ENCODE data around the gene PAFAH1B1.

The PAFAH1B1 gene

GRCh38 chr17:2705263-2705662 lies 111.8 kb downstream of the PAFAH1B1 start:
- no peak for DNase-seq

GRCh38 chr17:2705888-2706795 lies 112.7 kb downstream of the PAFAH1B1 start:
- no peak for DNase-seq

GRCh38 chr17:2706911-2707510 lies 113.6 kb downstream of the PAFAH1B1 start:
- DNase-seq, result no peak

- DNase-seq, result no peak
Observed at GRCh38 chr17:2707721-2708584, 114.5 kb downstream of the PAFAH1B1 start.

- DNase-seq, result no peak
Observed at GRCh38 chr17:2708585-2709182, 115.2 kb downstream of the PAFAH1B1 start.

GRCh38 chr17:2709183-2709661 lies 115.8 kb downstream of the PAFAH1B1 start:
- no peak for DNase-seq

- no peak for DNase-seq
Observed at GRCh38 chr17:2710071-2710802, 116.8 kb downstream of the PAFAH1B1 start.

GRCh38 chr17:2710803-2711607 lies 117.6 kb downstream of the PAFAH1B1 start:
- DNase-seq, result no peak

- DNase-seq, result peak; percentile 78 to 88
Observed at GRCh38 chr17:2711608-2712299, 118.3 kb downstream of the PAFAH1B1 start, which contains the start of gene CLUH. Gene CLUH (minus strand): TSS chr17:2711764. CDS start chr17:2711661, 103 bp downstream.

GRCh38 chr17:2712300-2713043 lies 119.0 kb downstream of the PAFAH1B1 start:
- DNase-seq, result no peak

- no peak for DNase-seq
Observed at GRCh38 chr17:2713881-2714280, 120.4 kb downstream of the PAFAH1B1 start.

- no peak for DNase-seq
Observed at GRCh38 chr17:2716649-2717048, 123.2 kb downstream of the PAFAH1B1 start.

GRCh38 chr17:2718150-2718938 lies 124.9 kb downstream of the PAFAH1B1 start:
- DNase-seq, result no peak

GRCh38 chr17:2719861-2720260 lies 126.4 kb downstream of the PAFAH1B1 start:
- no peak for DNase-seq

- DNase-seq, result no peak
Observed at GRCh38 chr17:2721603-2722002, 128.1 kb downstream of the PAFAH1B1 start.

- DNase-seq, result no peak
Observed at GRCh38 chr17:2722611-2723010, 129.2 kb downstream of the PAFAH1B1 start.

- no peak for DNase-seq
Observed at GRCh38 chr17:2723505-2723996, 130.1 kb downstream of the PAFAH1B1 start.

GRCh38 chr17:2723997-2724783 lies 130.7 kb downstream of the PAFAH1B1 start:
- no peak for DNase-seq

Measured in NCI-H1930 (cell line).